Measurements from ENCODE around the gene CCNA2.

DNA sequence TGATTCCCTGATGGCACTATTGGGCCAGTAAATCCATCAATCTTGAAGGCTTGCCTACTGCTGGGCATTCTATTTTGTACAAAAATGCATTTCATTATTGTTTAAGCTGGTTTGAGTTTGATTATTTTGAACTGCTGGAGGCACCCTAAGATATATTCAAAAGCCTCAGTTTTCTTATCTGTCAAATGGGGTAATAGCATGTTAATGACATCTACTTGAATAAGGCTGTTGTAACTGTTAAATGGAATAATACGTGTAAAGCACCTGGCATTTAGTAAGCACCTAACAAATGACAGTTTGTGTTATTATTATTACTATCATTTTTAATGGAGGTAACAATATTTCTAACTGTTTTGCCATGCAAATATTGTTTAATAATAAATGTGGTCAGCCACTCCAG lies 51.8 kb downstream of the CCNA2 start:
- TF ChIP-seq POLR2AphosphoS5 (IDR thresholded peaks at IDR 0.05) (no peak), POLR2A (IDR thresholded peaks at IDR 0.05) (no peak)
- TF ChIP-seq, protein P1, sequence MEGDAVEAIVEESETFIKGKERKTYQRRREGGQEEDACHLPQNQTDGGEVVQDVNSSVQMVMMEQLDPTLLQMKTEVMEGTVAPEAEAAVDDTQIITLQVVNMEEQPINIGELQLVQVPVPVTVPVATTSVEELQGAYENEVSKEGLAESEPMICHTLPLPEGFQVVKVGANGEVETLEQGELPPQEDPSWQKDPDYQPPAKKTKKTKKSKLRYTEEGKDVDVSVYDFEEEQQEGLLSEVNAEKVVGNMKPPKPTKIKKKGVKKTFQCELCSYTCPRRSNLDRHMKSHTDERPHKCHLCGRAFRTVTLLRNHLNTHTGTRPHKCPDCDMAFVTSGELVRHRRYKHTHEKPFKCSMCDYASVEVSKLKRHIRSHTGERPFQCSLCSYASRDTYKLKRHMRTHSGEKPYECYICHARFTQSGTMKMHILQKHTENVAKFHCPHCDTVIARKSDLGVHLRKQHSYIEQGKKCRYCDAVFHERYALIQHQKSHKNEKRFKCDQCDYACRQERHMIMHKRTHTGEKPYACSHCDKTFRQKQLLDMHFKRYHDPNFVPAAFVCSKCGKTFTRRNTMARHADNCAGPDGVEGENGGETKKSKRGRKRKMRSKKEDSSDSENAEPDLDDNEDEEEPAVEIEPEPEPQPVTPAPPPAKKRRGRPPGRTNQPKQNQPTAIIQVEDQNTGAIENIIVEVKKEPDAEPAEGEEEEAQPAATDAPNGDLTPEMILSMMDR (IDR thresholded peaks at IDR 0.05), result no peak

Measured in prostate gland (tissue), 2 donors.